Activated naive CD4-positive, alpha-beta T cell (primary cell): ENCODE data around the gene CRACR2A.

Source experiments
- DNase-seq, 4 experiments: peaks; one replicate each; lab custom pipeline; 2025; lab: John Stamatoyannopoulos, UW

CRACR2A gene

GRCh38 chr12:3565985-3566384, 186.9 kb downstream of the CRACR2A start:
- DNase-seq: no peak
